ENCODE results near the gene PRSS53.

Gene PRSS53

GRCh38 chr16:31129568-31130335, 41.0 kb upstream of the PRSS53 start:
- Histone ChIP-seq H3K4me1 (ENCODE audit: control extremely low read depth in 1 of 4, control insufficient read depth in 4 of 4, insufficient read depth in 4 of 4, low read length in 3 of 4) (peaks cover 6 to 57% (median 49%) of the 10 kb centered on the region in 4 experiments), H3K27ac (ENCODE audit: insufficient read depth in 1 of 2, low read depth in 1 of 2, low read length in 2 of 2, poor library complexity in 1 of 2, severe bottlenecking in 2 of 2) (peak overlapping the region; percentile 93 to 97), H3K4me3 (ENCODE audit: control insufficient read depth in 1 of 7, extremely low read depth in 1 of 7, insufficient read depth in 4 of 7, low read depth in 2 of 7, low read length in 6 of 7) (peak overlapping the region in 3 of 7 experiments; percentile 13 to 31 (median 30)), H3K27me3 (replicated peaks in 2 of 5; ENCODE audit: control insufficient read depth in 4 of 5, insufficient read depth in 5 of 5, low read length in 4 of 5) (no peaks in the 10 kb centered on the region), H3K9me3 (ENCODE audit: control extremely low read depth in 1 of 5, control insufficient read depth in 4 of 5, insufficient read depth in 2 of 5, low read depth in 1 of 5, low read length in 4 of 5) (no peaks in the 10 kb centered on the region), H3K36me3 (ENCODE audit: control insufficient read depth in 4 of 4, insufficient read depth in 4 of 4, low read length in 3 of 4) (peaks cover 0 to 44% (median 22%) of the 10 kb centered on the region in 4 experiments)
- ChIA-PET POLR2A (interaction anchor here (0.6 to 3.1 kb wide), 3 partner anchors 12 to 1115 kb away, joined by 10 to 22 read pairs (median 18); partner anchors contain the start of gene KAT8), CTCF (interaction anchor here (0.7 to 9.6 kb wide), 4 partner anchors 10 to 145 kb away, joined by 3 to 123 read pairs (median 22); partner anchors contain the start of genes FUS, HSD3B7 and KAT8)
- peak in 1 of 3 donors; percentile 32 for DNase-seq
- WGBS (ENCODE audit: insufficient coverage): 39% methylated on average over 26 of the region's 29 CpGs

DNA sequence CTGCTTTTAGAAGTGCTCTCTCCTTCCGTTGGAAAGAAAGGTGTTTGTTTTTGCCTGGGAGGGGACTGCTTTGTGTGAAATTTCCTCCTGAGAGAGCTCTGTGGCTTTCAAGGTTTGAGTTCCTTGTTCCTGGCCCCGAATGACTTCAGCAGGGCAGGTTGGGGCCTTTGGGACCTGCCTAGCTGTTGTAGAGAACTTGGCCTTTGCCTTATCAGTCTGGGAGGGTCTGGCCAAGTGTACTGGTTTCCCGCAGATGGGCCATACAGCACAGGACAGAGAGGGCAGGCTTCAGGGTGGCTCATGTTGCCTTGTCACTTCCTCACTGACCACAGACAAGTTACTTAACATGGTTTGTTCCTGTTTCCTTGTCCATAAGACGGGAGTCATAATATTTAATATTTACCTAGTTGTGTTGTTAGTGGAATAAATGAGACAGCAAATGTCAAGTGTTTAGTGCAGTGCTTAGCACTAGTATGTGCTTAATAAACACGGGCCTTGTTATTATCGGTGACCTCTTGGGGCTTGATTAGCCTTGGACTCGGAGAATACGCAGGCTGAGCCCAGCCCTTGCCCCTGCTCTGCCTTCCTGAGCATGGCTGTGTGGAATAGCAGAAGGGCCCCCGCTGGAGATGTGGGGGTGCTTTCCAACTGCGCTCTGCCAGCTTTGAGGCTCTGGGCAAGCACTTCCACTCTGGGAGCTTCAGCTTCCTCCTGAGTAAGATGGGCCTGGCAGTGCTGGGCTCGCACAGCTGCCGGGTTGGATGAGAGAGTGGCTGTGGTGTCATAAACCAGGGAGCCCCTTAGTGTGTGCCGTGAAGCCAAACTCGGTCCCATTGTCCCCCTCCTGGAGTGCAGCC, 40.2 kb upstream of the PRSS53 start:
- H3K36me3 ChIP-seq (ENCODE audit: control insufficient read depth in 4 of 4, insufficient read depth in 4 of 4, low read length in 3 of 4): peaks cover 0 to 48% (median 23%) of the 10 kb centered on the region in 4 experiments
- H3K27ac ChIP-seq (ENCODE audit: insufficient read depth in 1 of 2, low read depth in 1 of 2, low read length in 2 of 2, poor library complexity in 1 of 2, severe bottlenecking in 2 of 2): peak overlapping the region; percentile 93 to 97
- WGBS (ENCODE audit: insufficient coverage): 9% methylated on average over 12 of the region's 14 CpGs
- POLR2A ChIA-PET: interaction anchor here (0.5 to 3.1 kb wide), 8 partner anchors 12 to 1114 kb away, joined by 3 to 22 read pairs (median 6); partner anchors contain the start of genes FUS and KAT8
- no peaks in the 10 kb centered on the region for H3K27me3 ChIP-seq (replicated peaks in 2 of 5; ENCODE audit: control insufficient read depth in 4 of 5, insufficient read depth in 5 of 5, low read length in 4 of 5)
- CTCF ChIA-PET: interaction anchor here (2.3 to 9.6 kb wide), 3 partner anchors 9 to 145 kb away, joined by 7 to 123 read pairs (median 38); partner anchors contain the start of genes HSD3B7 and KAT8
- peak overlapping the region in 3 of 7 experiments; percentile 38 to 52 (median 50) for H3K4me3 ChIP-seq (ENCODE audit: control insufficient read depth in 1 of 7, extremely low read depth in 1 of 7, insufficient read depth in 4 of 7, low read depth in 2 of 7, low read length in 6 of 7)
- no peaks in the 10 kb centered on the region for H3K9me3 ChIP-seq (ENCODE audit: control extremely low read depth in 1 of 5, control insufficient read depth in 4 of 5, insufficient read depth in 2 of 5, low read depth in 1 of 5, low read length in 4 of 5)
- H3K4me1 ChIP-seq (ENCODE audit: control extremely low read depth in 1 of 4, control insufficient read depth in 4 of 4, insufficient read depth in 4 of 4, low read length in 3 of 4): peaks cover 6 to 57% (median 49%) of the 10 kb centered on the region in 4 experiments
- peak; percentile 91 to 99 (median 96) for DNase-seq

- POLR2A ChIA-PET: no interaction called here
- no peaks in the 10 kb centered on the region for H3K9me3 ChIP-seq (ENCODE audit: control extremely low read depth in 1 of 5, control insufficient read depth in 4 of 5, insufficient read depth in 2 of 5, low read depth in 1 of 5, low read length in 4 of 5)
- no peak for DNase-seq
- no peaks in the 10 kb centered on the region for H3K27me3 ChIP-seq (replicated peaks in 2 of 5; ENCODE audit: control insufficient read depth in 4 of 5, insufficient read depth in 5 of 5, low read length in 4 of 5)
- peaks cover 6 to 57% (median 49%) of the 10 kb centered on the region in 4 experiments for H3K4me1 ChIP-seq (ENCODE audit: control extremely low read depth in 1 of 4, control insufficient read depth in 4 of 4, insufficient read depth in 4 of 4, low read length in 3 of 4)
- CTCF ChIA-PET: interaction anchor here (0.9 to 9.6 kb wide), 5 partner anchors 8 to 48 kb away, joined by 3 to 123 read pairs (median 4); no protein-coding TSS in a partner anchor
- peak overlapping the region; percentile 93 to 97 for H3K27ac ChIP-seq (ENCODE audit: insufficient read depth in 1 of 2, low read depth in 1 of 2, low read length in 2 of 2, poor library complexity in 1 of 2, severe bottlenecking in 2 of 2)
- H3K36me3 ChIP-seq (ENCODE audit: control insufficient read depth in 4 of 4, insufficient read depth in 4 of 4, low read length in 3 of 4): peaks cover 0 to 43% (median 22%) of the 10 kb centered on the region in 4 experiments
- peak overlapping the region in 1 of 7 experiments; percentile 25 for H3K4me3 ChIP-seq (ENCODE audit: control insufficient read depth in 1 of 7, extremely low read depth in 1 of 7, insufficient read depth in 4 of 7, low read depth in 2 of 7, low read length in 6 of 7)
- WGBS (ENCODE audit: insufficient coverage): 95% methylated on average over 13 of the region's 13 CpGs
These were observed 38.4 kb upstream of the PRSS53 start for GRCh38 chr16:31127182-31127581.

- ChIA-PET POLR2A (no interaction called here), CTCF (interaction anchor here (0.9 to 9.6 kb wide), 2 partner anchors 9 to 17 kb away, joined by 4 to 123 read pairs; no protein-coding TSS in a partner anchor)
- Histone ChIP-seq H3K4me3 (ENCODE audit: control insufficient read depth in 1 of 7, extremely low read depth in 1 of 7, insufficient read depth in 4 of 7, low read depth in 2 of 7, low read length in 6 of 7) (no peak overlapping the region), H3K27me3 (replicated peaks in 2 of 5; ENCODE audit: control insufficient read depth in 4 of 5, insufficient read depth in 5 of 5, low read length in 4 of 5) (no peaks in the 10 kb centered on the region), H3K9me3 (ENCODE audit: control extremely low read depth in 1 of 5, control insufficient read depth in 4 of 5, insufficient read depth in 2 of 5, low read depth in 1 of 5, low read length in 4 of 5) (no peaks in the 10 kb centered on the region), H3K4me1 (ENCODE audit: control extremely low read depth in 1 of 4, control insufficient read depth in 4 of 4, insufficient read depth in 4 of 4, low read length in 3 of 4) (peaks cover 6 to 57% (median 49%) of the 10 kb centered on the region in 4 experiments), H3K36me3 (ENCODE audit: control insufficient read depth in 4 of 4, insufficient read depth in 4 of 4, low read length in 3 of 4) (peaks cover 4 to 43% (median 23%) of the 10 kb centered on the region in 4 experiments), H3K27ac (ENCODE audit: insufficient read depth in 1 of 2, low read depth in 1 of 2, low read length in 2 of 2, poor library complexity in 1 of 2, severe bottlenecking in 2 of 2) (peak overlapping the region; percentile 28 to 97)
- WGBS (ENCODE audit: insufficient coverage): 97% methylated on average over 3 of the region's 3 CpGs
- no peak for DNase-seq
These were observed 37.1 kb upstream of the PRSS53 start for GRCh38 chr16:31125844-31126243.

- peaks cover 9 to 36% (median 25%) of the 10 kb centered on the region in 4 experiments for H3K36me3 ChIP-seq (ENCODE audit: control insufficient read depth in 4 of 4, insufficient read depth in 4 of 4, low read length in 3 of 4)
- no peaks in the 10 kb centered on the region for H3K9me3 ChIP-seq (ENCODE audit: control extremely low read depth in 1 of 5, control insufficient read depth in 4 of 5, insufficient read depth in 2 of 5, low read depth in 1 of 5, low read length in 4 of 5)
- ChIA-PET POLR2A (no interaction called here), CTCF (interaction anchor here (0.6 to 5.3 kb wide), 4 partner anchors 9 to 22 kb away, joined by 3 to 38 read pairs (median 6); no protein-coding TSS in a partner anchor)
- DNase-seq: no peak
- no peak overlapping the region for H3K27ac ChIP-seq (ENCODE audit: insufficient read depth in 1 of 2, low read depth in 1 of 2, low read length in 2 of 2, poor library complexity in 1 of 2, severe bottlenecking in 2 of 2)
- no peaks in the 10 kb centered on the region for H3K27me3 ChIP-seq (replicated peaks in 2 of 5; ENCODE audit: control insufficient read depth in 4 of 5, insufficient read depth in 5 of 5, low read length in 4 of 5)
- peaks cover 7 to 20% (median 15%) of the 10 kb centered on the region in 4 experiments for H3K4me1 ChIP-seq (ENCODE audit: control extremely low read depth in 1 of 4, control insufficient read depth in 4 of 4, insufficient read depth in 4 of 4, low read length in 3 of 4)
- 94% methylated on average over 13 of the region's 16 CpGs for WGBS (ENCODE audit: insufficient coverage)
- H3K4me3 ChIP-seq (ENCODE audit: control insufficient read depth in 1 of 7, extremely low read depth in 1 of 7, insufficient read depth in 4 of 7, low read depth in 2 of 7, low read length in 6 of 7): no peak overlapping the region
These were observed 31.4 kb upstream of the PRSS53 start for GRCh38 chr16:31120129-31120528.

GRCh38 chr16:31118223-31119155, 29.7 kb upstream of the PRSS53 start:
- Histone ChIP-seq H3K36me3 (ENCODE audit: control insufficient read depth in 4 of 4, insufficient read depth in 4 of 4, low read length in 3 of 4) (peaks cover 9 to 29% (median 20%) of the 10 kb centered on the region in 4 experiments), H3K9me3 (ENCODE audit: control extremely low read depth in 1 of 5, control insufficient read depth in 4 of 5, insufficient read depth in 2 of 5, low read depth in 1 of 5, low read length in 4 of 5) (no peaks in the 10 kb centered on the region), H3K27me3 (replicated peaks in 2 of 5; ENCODE audit: control insufficient read depth in 4 of 5, insufficient read depth in 5 of 5, low read length in 4 of 5) (no peaks in the 10 kb centered on the region), H3K4me3 (ENCODE audit: control insufficient read depth in 1 of 7, extremely low read depth in 1 of 7, insufficient read depth in 4 of 7, low read depth in 2 of 7, low read length in 6 of 7) (peak overlapping the region; percentile 57 to 96 (median 87)), H3K4me1 (ENCODE audit: control extremely low read depth in 1 of 4, control insufficient read depth in 4 of 4, insufficient read depth in 4 of 4, low read length in 3 of 4) (peaks cover 7 to 31% (median 25%) of the 10 kb centered on the region in 4 experiments), H3K27ac (ENCODE audit: insufficient read depth in 1 of 2, low read depth in 1 of 2, low read length in 2 of 2, poor library complexity in 1 of 2, severe bottlenecking in 2 of 2) (peak overlapping the region; percentile 51 to 88)
- DNase-seq: no peak
- WGBS (ENCODE audit: insufficient coverage): 53% methylated on average over 5 of the region's 9 CpGs
- CTCF ChIA-PET: interaction anchor here (1.1 to 5.3 kb wide), 6 partner anchors 9 to 325 kb away, joined by 3 to 38 read pairs (median 6); partner anchors contain the start of gene PRSS8
- POLR2A ChIA-PET: interaction anchor here (1.2 to 1.6 kb wide), 5 partner anchors 11 to 62 kb away, joined by 4 to 18 read pairs (median 8); partner anchors contain the start of gene FUS

All from common myeloid progenitor, CD34-positive (primary cell).